RPMI8226 (cell line): ENCODE data around the gene TMEM151B.

Source experiments
- DNase-seq: peaks from one replicate; pipeline ENCODE4 v3.0.0-alpha.2; 2015

The TMEM151B gene

GRCh38 chr6:44253307-44254101, 16.7 kb upstream of the TMEM151B start:
- DNase-seq: peak; percentile 70

- no peak for DNase-seq
Observed at GRCh38 chr6:44254191-44255104, 15.8 kb upstream of the TMEM151B start.

DNA sequence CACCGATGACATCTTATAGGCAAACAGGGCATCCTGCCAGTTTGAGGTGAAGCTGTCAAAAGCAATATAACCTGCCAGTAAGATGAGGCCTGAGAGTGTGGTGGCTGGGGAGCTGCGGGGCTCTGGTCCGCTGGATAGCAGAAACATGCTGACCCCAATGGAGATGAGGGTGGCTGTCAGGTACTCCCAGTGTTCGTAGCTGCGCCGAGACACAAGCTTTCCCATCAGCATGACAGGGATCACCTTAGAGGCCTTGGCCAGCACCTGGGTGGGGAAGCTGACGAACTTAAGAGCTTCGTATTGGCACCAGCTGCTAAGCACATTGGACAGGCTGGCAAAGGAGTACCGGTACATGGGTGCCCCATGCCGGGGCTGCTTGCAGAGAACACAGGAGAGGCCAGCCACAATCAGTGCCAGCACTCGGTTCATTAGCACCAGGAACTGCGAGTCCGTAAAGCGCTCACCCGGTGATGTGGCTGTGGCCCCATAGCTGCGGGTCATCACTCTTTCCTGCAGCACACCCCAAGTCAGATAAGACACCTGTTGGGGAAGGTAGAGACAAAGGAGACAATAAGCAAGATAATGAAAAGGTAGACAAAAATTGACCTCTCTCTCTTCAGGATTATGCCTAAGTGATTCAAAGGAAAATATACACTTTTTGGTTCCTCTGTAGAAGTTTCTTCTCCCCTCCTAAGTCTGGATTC, 15.0 kb upstream of the TMEM151B start:
- DNase-seq: peak; percentile 23

DNA sequence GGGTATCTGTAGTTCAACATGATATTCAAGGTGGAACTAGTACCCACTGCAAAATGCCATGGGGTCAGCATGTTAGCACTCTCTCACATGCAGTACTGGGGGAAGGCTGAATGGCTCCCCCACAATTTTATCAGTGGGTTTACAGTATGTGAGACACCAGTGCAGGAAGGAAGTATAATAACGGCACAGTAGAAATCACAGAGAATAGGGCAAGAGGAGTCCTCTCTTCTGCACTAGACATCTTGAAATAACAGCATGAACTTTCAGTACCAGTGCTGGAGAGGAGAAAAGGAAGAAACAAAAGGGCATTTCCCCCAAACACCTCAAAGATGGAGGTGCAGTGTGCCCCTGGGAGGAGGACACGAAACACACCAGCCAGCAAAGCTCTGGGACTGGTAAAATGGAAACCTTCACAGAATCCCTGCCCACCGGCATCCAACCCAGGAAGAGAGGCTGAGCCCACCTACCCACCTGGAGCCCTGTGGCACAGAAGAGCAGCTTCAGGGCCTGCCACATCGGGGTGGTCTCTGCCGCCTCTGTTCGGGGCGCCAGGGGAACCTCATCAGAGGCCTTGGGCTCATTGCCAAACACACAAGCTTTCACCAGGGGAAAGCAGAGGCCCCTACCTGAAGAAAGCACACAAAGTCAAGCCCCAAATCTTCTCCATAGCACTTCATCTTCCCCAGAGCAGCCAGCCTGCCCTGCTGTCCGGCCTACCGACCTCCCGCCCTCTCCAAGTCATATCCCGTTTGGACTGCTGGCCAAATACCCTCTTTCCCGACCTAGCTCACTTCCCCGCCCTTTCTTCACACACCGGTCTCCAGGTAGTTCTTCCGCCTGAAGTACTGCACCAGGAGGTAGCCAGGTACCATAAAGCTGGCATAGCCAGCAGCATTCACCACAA, 14.1 kb upstream of the TMEM151B start:
- no peak for DNase-seq

DNA sequence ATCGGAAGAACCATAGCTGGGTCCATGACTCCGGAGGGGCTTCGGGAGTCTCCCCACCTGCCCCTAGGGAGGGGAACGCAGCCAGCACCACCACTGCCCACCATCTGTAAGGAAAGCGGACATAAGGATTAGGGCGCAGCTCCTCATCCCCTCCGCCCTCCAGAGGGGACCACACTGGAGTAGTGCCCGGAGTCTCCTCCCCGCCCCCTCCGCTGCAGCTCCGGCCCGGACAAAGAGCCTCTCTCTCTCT, 13.6 kb upstream of the TMEM151B start:
- no peak for DNase-seq

DNA sequence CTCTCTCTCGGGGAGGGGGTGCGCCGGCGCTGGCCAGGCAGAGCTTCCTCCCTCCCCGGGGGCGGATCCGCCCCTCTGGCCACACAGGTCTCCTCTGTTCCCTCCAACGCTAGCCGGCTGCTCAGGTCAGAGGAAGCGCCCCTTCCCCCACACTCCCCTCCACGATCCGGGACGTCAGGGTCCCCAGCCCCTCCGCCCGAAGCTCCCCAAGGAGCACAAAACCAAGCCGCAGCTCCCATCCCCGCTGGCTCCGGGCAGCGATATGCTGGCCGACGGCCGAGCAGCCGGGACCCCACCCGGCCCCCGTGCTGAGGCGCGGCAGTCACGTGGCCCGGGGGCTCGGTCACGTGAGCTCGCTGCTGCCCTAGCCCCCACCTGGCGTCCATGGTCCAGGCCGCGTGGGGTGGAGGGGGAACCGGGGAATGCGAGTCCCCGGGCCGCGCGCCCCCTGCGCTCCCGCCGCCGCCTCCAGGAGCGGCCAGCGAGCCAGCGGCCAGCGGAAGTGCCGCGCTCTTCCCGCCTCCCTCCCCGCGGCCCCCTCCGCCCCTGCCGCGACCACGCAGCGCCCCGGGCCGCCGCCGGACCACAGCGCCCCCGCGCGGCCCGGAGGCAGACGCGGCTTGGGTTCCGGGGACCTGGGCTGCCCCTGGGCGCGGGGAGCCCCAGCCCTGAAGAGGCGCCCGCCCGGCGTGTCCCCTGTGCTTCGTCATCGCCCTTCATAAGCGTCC, 13.1 kb upstream of the TMEM151B start, which contains the start of gene SLC35B2:
TSS of gene SLC35B2 (minus strand) at position 504 of the 728 bp plus-strand sequence. CDS start at position 386, 118 bp downstream.
- peak; percentile 82 for DNase-seq

- DNase-seq: no peak
Observed at GRCh38 chr6:44257753-44258324, 12.4 kb upstream of the TMEM151B start.

- DNase-seq: no peak
Observed at GRCh38 chr6:44258325-44258863, 11.9 kb upstream of the TMEM151B start.

DNA sequence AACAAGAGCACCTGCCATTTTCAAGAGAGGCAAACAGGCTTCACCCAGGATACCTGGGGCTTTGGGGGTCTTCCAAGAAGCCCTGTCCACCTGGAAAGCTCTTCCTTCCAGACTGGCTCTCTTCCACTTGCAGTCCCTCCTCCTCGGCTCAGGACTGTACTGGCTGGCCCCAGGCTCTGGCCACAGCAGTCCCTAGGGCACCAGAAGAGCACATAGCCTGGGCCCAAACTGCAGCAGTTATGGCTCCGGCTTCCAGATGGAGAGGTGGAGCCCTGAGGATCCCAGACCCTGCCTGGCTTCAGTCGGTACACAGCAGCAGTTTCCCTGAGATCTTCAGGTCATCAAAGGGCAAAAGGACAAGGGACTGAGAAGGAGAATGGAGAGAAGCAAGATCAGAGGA, 11.3 kb upstream of the TMEM151B start:
- no peak for DNase-seq

GRCh38 chr6:44260011-44260410, 10.2 kb upstream of the TMEM151B start:
- no peak for DNase-seq

DNA sequence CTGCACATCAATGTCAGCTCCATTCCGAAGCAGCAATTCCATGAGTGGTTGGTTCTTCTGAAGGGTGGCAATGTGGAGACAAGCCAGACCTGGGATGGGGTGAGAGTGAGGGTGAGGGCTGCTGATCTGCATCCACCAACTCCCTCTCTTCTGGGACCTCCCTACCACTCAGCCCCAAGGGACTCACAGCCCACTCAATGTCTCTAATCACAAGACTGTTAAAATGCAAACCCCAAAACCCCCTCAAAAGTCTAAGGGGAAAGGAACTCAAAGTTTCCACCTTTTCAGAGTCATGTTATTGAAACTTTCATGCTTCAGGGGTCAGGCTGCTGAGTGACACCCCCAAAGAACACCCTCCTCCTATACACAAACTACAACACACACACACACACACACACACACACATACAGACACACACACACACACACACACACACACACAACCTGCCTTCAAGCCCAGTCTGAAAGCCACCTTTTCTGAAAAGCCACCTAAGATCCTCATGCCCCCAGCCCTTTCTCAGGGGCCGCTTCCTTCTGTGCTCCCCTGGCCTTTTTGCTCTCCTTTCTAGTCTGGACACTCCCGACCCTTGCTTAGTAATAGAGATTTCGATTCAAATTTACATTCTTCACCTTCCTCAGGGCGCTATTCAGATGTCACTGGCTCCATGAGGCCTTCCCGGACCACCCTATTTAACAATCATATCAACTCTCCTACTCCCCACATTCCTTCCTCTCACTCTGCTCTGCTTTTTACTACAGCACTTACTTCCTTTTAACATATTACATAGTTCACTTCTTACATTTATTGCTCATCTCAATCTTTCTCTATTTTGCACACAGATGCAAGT, 9.6 kb upstream of the TMEM151B start:
- no peak for DNase-seq

DNA sequence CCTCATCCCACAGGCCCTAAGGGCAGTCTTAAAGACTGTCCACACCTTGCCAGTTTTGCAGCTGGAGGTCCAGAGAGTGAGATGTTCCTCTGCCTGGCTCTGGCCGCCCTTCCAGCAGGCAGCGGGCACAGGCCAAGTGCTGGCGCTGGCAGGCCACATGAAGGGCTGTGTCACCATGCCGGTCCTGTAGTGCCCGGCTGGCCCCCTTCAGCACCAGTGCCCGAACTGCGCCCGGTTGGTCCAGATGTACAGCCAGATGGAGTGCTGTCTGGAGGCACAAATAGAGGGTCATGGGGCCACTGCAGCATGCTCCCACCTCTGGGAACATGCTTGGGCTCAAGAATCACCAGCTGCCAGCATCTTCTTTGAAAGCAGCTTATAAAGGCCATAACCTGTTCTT, 8.7 kb upstream of the TMEM151B start:
- no peak for DNase-seq

DNA sequence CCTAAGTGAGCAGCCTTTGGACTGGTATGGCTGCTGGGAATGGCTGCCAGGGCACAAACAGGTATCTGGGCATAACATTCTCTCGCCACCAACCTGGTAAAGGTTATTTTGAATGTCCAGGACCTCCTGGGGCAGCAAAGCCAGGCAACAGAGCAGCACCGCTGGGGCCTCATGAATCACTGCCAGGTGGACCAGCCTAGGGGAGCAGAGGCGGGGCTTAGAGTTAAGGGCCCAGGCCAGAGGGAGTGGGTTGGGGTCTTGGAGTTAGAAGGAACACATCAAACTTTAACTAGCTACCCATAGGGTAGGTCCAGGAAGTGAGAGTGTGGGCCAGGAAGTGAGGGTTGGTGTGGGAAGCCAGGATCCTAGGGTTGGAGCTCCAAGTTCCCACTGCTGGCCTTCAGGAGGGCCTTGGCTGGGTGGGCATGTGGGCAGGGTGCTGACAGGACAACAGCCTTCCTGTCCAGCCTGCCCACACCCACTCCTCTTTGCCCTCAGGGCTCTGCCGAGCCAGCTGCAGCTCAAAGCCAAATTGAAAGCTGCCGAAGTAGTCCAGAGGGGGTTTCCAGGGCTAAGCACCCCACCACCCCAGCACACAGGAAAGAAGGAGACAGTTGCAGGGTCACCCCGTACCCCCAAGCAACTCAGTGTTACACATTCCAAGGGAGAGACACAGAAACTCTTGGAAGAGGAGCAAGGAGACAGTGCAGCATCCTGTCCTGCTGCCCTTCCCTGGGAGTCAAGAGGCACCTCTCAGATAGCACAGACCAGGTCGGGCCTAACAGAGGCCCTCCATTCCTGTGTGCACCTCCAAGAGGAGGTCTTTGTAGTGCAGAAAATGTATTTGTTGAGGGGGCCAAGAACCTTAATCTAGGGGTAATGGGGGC, 7.5 kb upstream of the TMEM151B start:
- DNase-seq: no peak

GRCh38 chr6:44263354-44264100, 6.7 kb upstream of the TMEM151B start:
- peak; percentile 31 for DNase-seq

GRCh38 chr6:44264154-44265006, 5.9 kb upstream of the TMEM151B start:
- DNase-seq: peak; percentile 87

DNA sequence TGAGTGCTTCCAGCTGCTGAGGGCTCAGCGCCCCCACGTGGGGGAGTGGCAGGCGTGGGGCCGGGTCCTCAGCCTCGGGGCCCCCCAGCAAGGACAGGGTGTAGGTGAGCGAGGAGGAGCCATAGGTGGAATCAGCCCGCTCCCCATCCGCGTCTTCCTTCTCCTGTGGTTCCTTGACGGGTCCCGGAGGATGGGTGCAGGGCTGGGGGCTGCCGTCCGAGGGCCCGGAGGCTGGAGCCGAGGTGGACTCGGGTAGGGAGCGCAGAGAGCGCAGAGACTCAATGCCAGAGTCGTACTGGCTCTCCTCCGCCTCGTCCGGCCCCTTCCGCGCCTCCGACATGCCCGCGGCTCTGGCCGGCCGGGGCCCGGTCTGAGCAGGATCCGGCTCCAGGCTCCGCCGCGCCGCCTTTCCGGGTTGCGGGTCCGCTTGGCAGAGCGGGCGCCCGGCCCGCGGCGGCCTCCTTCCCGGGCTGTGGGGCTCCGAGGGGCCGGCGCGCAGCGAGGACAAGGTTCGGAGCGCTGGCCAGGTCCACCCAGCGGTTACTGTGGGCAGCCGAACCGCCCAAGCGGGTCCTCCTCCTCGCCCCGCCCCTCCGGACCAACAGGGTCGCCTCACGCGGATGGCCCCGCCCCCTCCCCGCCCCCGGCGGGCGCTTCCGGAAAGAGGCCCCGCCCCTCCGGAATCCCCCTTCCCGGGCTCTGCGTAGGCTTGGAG, 5.1 kb upstream of the TMEM151B start, which contains the start of gene NFKBIE:
TSS of gene NFKBIE (minus strand) at position 545 of the 715 bp plus-strand sequence. CDS start at position 340, 205 bp downstream.
- DNase-seq: peak; percentile 86
